ENCODE results near the gene NEK11. TPM values are rescaled to one million over a fixed set of nuclear protein-coding genes. Genes with fewer than 3 reads are reported as not detected.

Gene NEK11
- total RNA-seq, 1 donor from 2014 or later, result 3.8 TPM

GRCh38 chr3:131279577-131279976 lies 252.9 kb downstream of the NEK11 start:
- DNase-seq (no peak), ATAC-seq (no peak)
- H3K4me3 ChIP-seq, result no peak overlapping the region
- H3K9me3 ChIP-seq, result no peaks in the 10 kb centered on the region
- no peaks in the 10 kb centered on the region for H3K4me1 ChIP-seq
- intact Hi-C loops (cut with DNase I), result no loop called here
- no peaks in the 10 kb centered on the region for H3K27me3 ChIP-seq
- no peak for TF ChIP-seq CTCF (IDR thresholded peaks at IDR 0.05)
- H3K27ac ChIP-seq, result no peak overlapping the region
- no peaks in the 10 kb centered on the region for H3K36me3 ChIP-seq

- H3K4me1 ChIP-seq, result no peaks in the 10 kb centered on the region
- no peaks in the 10 kb centered on the region for H3K36me3 ChIP-seq
- intact Hi-C loops (cut with DNase I), result no loop called here
- H3K27ac ChIP-seq, result no peak overlapping the region
- DNase-seq (no peak), ATAC-seq (no peak)
- H3K9me3 ChIP-seq, result no peaks in the 10 kb centered on the region
- H3K4me3 ChIP-seq, result no peak overlapping the region
- H3K27me3 ChIP-seq, result no peaks in the 10 kb centered on the region
- TF ChIP-seq CTCF (IDR thresholded peaks at IDR 0.05), result no peak
Measured at GRCh38 chr3:131282379-131282778, 255.7 kb downstream of the NEK11 start.

- Histone ChIP-seq H3K9me3 (no peaks in the 10 kb centered on the region), H3K36me3 (no peaks in the 10 kb centered on the region), H3K27me3 (no peaks in the 10 kb centered on the region), H3K4me1 (no peaks in the 10 kb centered on the region), H3K27ac (no peak overlapping the region), H3K4me3 (no peak overlapping the region)
- intact Hi-C loops (cut with DNase I), result no loop called here
- no peak for TF ChIP-seq CTCF (IDR thresholded peaks at IDR 0.05)
- DNase-seq, result no peak
- ATAC-seq, result no peak
Measured at GRCh38 chr3:131282967-131283366, 256.3 kb downstream of the NEK11 start.

GRCh38 chr3:131283862-131284261 lies 257.2 kb downstream of the NEK11 start:
- no peaks in the 10 kb centered on the region for H3K9me3 ChIP-seq
- intact Hi-C loops (cut with DNase I), result no loop called here
- no peak for TF ChIP-seq CTCF (IDR thresholded peaks at IDR 0.05)
- no peaks in the 10 kb centered on the region for H3K36me3 ChIP-seq
- no peak overlapping the region for H3K27ac ChIP-seq
- no peak for ATAC-seq
- no peak for DNase-seq
- no peaks in the 10 kb centered on the region for H3K4me1 ChIP-seq
- no peak overlapping the region for H3K4me3 ChIP-seq
- no peaks in the 10 kb centered on the region for H3K27me3 ChIP-seq

- Histone ChIP-seq H3K4me1 (no peaks in the 10 kb centered on the region), H3K27ac (no peak overlapping the region), H3K4me3 (no peak overlapping the region), H3K9me3 (no peaks in the 10 kb centered on the region), H3K36me3 (no peaks in the 10 kb centered on the region), H3K27me3 (no peaks in the 10 kb centered on the region)
- DNase-seq (no peak), ATAC-seq (no peak)
- intact Hi-C loops (cut with DNase I), result no loop called here
- TF ChIP-seq CTCF (IDR thresholded peaks at IDR 0.05), result no peak
Measured at GRCh38 chr3:131284302-131284701, 257.6 kb downstream of the NEK11 start.

GRCh38 chr3:131285456-131285855 lies 258.8 kb downstream of the NEK11 start:
- no peaks in the 10 kb centered on the region for H3K4me1 ChIP-seq
- TF ChIP-seq CTCF (IDR thresholded peaks at IDR 0.05), result no peak
- H3K27me3 ChIP-seq, result no peaks in the 10 kb centered on the region
- no peak overlapping the region for H3K27ac ChIP-seq
- no peak overlapping the region for H3K4me3 ChIP-seq
- no peaks in the 10 kb centered on the region for H3K9me3 ChIP-seq
- intact Hi-C loops (cut with DNase I), result no loop called here
- no peaks in the 10 kb centered on the region for H3K36me3 ChIP-seq
- ATAC-seq (no peak), DNase-seq (no peak)

Data from upper lobe of right lung (tissue), 1 donor.